Measurements from ENCODE around the gene ORAI3.

- TF ChIP-seq CTCF (IDR thresholded peaks at IDR 0.05; ENCODE audit: poor library complexity) (no peak), EZH2 (IDR thresholded peaks at IDR 0.05; ENCODE audit: borderline replicate concordance) (no peak), EZH2phosphoT487 (IDR thresholded peaks at IDR 0.05; ENCODE audit: low read depth, severe bottlenecking, unreplicated experiment) (no peak)
Measured at GRCh38 chr16:30972872-30973271, 24.0 kb downstream of the ORAI3 start.
